Erythroblast (primary cell): ENCODE data around the gene HS3ST6.

Experiments
- GATA1 ChIP-seq: IDR thresholded peaks from 2 replicates; pipeline ENCODE4 v1.6.1; 2011; ENCODE audit warnings: low read depth, mild to moderate bottlenecking, control low read depth, low read length, moderate library complexity
- POLR2A ChIP-seq: IDR thresholded peaks from 2 replicates; pipeline ENCODE4 v1.6.1; 2011; ENCODE audit warnings: mild to moderate bottlenecking, low read length

DNA sequence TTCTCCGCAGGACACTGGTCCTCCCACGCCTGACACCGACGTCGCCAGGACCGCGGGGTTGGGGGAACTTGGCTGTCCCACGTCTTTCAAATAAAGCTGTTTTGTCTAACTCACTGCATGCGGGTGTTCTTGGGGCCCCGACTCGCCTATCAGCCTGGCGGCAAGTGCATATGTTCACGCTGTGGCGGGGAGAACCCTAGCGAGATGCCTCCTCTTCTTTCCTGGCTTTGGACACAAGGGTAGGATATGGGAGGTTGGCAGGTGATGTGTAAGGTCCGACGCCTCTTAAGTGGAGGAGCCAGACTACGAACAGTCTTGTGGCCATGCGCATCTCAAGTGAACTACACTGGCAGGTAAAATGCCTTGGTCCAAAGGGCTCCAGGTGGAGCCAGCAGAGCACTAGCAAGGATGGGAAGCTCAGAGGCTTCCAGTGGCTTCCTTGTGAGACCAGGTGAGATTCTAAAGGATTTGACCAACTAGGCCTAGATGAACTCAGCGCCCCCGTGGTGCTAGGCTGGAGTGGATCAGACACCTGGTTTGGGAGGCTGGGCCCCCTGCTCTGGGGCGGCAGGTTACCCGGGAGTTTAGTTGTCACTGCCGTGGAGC, 47.3 kb upstream of the HS3ST6 start:
- TF ChIP-seq POLR2A = no peak
- TF ChIP-seq GATA1 = no peak
